Measurements from ENCODE around the gene FTCDNL1. TPM values are rescaled to one million over a fixed set of nuclear protein-coding genes. Genes with fewer than 3 reads are reported as not detected.

FTCDNL1 gene
- polyA plus RNA-seq, 3 donors: 2.4 to 7.3 (median 4.1) TPM

DNA sequence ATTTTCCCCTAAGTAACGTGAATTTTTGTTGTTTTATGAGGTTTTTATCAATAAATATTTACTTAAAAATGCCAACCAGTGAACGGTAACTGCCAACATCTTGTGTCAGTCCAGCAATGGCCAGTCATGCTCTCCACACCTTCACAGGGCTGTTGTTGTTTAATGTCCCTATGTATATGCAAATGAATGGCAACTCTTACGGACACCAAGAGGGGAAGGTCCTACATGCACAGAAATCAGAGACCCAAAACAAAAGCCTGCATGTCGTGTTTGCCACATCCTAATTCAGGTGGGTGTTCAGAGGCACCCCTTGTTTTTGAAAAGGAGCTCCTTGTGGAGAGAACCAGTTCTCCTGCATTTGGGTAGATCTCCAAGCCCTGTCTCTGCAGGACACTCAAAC is 4.8 kb upstream of the FTCDNL1 start:
- Histone ChIP-seq H3K9ac (ENCODE audit: insufficient read depth, low read length, poor library complexity, severe bottlenecking) (no peak overlapping the region), H3K4me2 (replicated peaks; ENCODE audit: extremely low read depth, low read length, poor library complexity, severe bottlenecking) (no peak overlapping the region), H2AFZ (ENCODE audit: insufficient read depth, low read depth, low read length, poor library complexity, severe bottlenecking) (no peak overlapping the region), H3K4me1 (ENCODE audit: control insufficient read depth in 1 of 2, insufficient read depth in 2 of 2, low read length in 2 of 2) (peaks cover 3 to 4% of the 10 kb centered on the region in 2 donors), H3K36me3 (replicated peaks in 1 of 2; ENCODE audit: control insufficient read depth in 1 of 2, insufficient read depth in 2 of 2, low read length in 2 of 2) (no peaks in the 10 kb centered on the region), H4K20me1 (ENCODE audit: insufficient read depth, low read length) (no peaks in the 10 kb centered on the region), H3K4me3 (replicated peaks in 1 of 3; ENCODE audit: low read depth in 2 of 3, low read length in 3 of 3) (no peak overlapping the region), H3K27me3 (ENCODE audit: control insufficient read depth in 2 of 2, insufficient read depth in 2 of 2, low read length in 2 of 2) (no peaks in the 10 kb centered on the region), H3K9me3 (replicated peaks in 1 of 2; ENCODE audit: control insufficient read depth in 1 of 2, insufficient read depth in 1 of 2, low read length in 2 of 2) (no peaks in the 10 kb centered on the region), H3K27ac (ENCODE audit: low read depth in 1 of 2, low read length in 2 of 2) (no peak overlapping the region), H3K79me2 (ENCODE audit: insufficient read depth, low read length) (no peaks in the 10 kb centered on the region)
- Mint-ChIP-seq H3K27me3 (ENCODE audit: low read depth in 3 of 3) (peaks cover 0 to 5% (median 2%) of the 10 kb centered on the region in 3 donors), H3K27ac (no peak overlapping the region), H3K4me3 (no peak overlapping the region), H3K9me3 (no peaks in the 10 kb centered on the region), H3K36me3 (no peaks in the 10 kb centered on the region), H3K4me1 (peaks cover 4% of the 10 kb centered on the region)
- DNase-seq: no peak
- intact Hi-C loops (cut with micrococcal nuclease): no loop called here
- TF ChIP-seq, protein P1, sequence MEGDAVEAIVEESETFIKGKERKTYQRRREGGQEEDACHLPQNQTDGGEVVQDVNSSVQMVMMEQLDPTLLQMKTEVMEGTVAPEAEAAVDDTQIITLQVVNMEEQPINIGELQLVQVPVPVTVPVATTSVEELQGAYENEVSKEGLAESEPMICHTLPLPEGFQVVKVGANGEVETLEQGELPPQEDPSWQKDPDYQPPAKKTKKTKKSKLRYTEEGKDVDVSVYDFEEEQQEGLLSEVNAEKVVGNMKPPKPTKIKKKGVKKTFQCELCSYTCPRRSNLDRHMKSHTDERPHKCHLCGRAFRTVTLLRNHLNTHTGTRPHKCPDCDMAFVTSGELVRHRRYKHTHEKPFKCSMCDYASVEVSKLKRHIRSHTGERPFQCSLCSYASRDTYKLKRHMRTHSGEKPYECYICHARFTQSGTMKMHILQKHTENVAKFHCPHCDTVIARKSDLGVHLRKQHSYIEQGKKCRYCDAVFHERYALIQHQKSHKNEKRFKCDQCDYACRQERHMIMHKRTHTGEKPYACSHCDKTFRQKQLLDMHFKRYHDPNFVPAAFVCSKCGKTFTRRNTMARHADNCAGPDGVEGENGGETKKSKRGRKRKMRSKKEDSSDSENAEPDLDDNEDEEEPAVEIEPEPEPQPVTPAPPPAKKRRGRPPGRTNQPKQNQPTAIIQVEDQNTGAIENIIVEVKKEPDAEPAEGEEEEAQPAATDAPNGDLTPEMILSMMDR (IDR thresholded peaks at IDR 0.05): no peak
- no CpG with 5 or more reads among the region's 4 CpGs for WGBS (ENCODE audit: insufficient coverage)

DNA sequence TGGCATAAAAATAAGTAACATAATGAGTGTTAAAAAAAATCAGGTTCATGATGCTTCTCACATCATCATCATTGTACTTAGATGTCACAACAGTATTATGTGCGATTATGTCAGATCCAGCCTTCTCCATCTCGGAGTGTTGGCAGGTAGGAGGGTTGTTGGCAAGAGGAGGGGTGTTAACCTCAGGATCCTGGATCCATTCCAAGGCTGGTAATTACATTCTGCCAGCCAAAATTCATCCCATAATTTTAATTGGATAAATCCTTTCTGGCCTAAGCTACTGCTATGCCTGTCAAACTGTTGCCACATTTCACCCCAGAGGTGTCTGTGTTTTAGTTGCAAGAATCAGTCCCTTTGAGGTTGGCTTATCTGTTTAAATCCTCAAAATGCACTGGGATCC is 891 bp upstream of the FTCDNL1 start:
- H3K4me3 Mint-ChIP-seq: no peak overlapping the region
- no peaks in the 10 kb centered on the region for H3K27me3 ChIP-seq (ENCODE audit: control insufficient read depth in 2 of 2, insufficient read depth in 2 of 2, low read length in 2 of 2)
- H3K4me1 Mint-ChIP-seq: peaks cover 22% of the 10 kb centered on the region
- peaks cover 16 to 23% of the 10 kb centered on the region in 2 donors for H3K4me1 ChIP-seq (ENCODE audit: control insufficient read depth in 1 of 2, insufficient read depth in 2 of 2, low read length in 2 of 2)
- no peaks in the 10 kb centered on the region for H3K36me3 ChIP-seq (replicated peaks in 1 of 2; ENCODE audit: control insufficient read depth in 1 of 2, insufficient read depth in 2 of 2, low read length in 2 of 2)
- no peak overlapping the region for H3K4me3 ChIP-seq (replicated peaks in 1 of 3; ENCODE audit: low read depth in 2 of 3, low read length in 3 of 3)
- no peak overlapping the region for H3K9ac ChIP-seq (ENCODE audit: insufficient read depth, low read length, poor library complexity, severe bottlenecking)
- TF ChIP-seq, protein P1 (IDR thresholded peaks at IDR 0.05): no peak
- H4K20me1 ChIP-seq (ENCODE audit: insufficient read depth, low read length): no peaks in the 10 kb centered on the region
- no peak overlapping the region for H3K27ac Mint-ChIP-seq
- intact Hi-C loops (cut with micrococcal nuclease): no loop called here
- no peak overlapping the region for H3K27ac ChIP-seq (ENCODE audit: low read depth in 1 of 2, low read length in 2 of 2)
- no peak for DNase-seq
- no peaks in the 10 kb centered on the region for H3K36me3 Mint-ChIP-seq
- no peak overlapping the region for H3K4me2 ChIP-seq (replicated peaks; ENCODE audit: extremely low read depth, low read length, poor library complexity, severe bottlenecking)
- peaks cover 0 to under 1% of the 10 kb centered on the region in 2 donors for H3K9me3 ChIP-seq (replicated peaks in 1 of 2; ENCODE audit: control insufficient read depth in 1 of 2, insufficient read depth in 1 of 2, low read length in 2 of 2)
- H3K79me2 ChIP-seq (ENCODE audit: insufficient read depth, low read length): no peaks in the 10 kb centered on the region
- peaks cover 0 to 5% (median 0%) of the 10 kb centered on the region in 3 donors for H3K27me3 Mint-ChIP-seq (ENCODE audit: low read depth in 3 of 3)
- H2AFZ ChIP-seq (ENCODE audit: insufficient read depth, low read depth, low read length, poor library complexity, severe bottlenecking): no peak overlapping the region
- no CpG with 5 or more reads among the region's 2 CpGs for WGBS (ENCODE audit: insufficient coverage)
- H3K9me3 Mint-ChIP-seq: peaks cover 0 to 3% (median 2%) of the 10 kb centered on the region in 7 donors

All from CD14-positive monocyte (primary cell).